HCT116 (cell line): ENCODE measurements around the gene GMDS.

Source experiments
- POLR2AphosphoS5 ChIP-seq: IDR thresholded peaks from 2 replicates; pipeline ENCODE4 v1.6.1; 2011; ENCODE audit warnings: mild to moderate bottlenecking, low read depth, low read length, moderate library complexity
- ZBTB33 ChIP-seq: IDR thresholded peaks from 2 replicates; pipeline ENCODE4 v1.6.1; 2011; ENCODE audit warnings: mild to moderate bottlenecking, low read length, moderate library complexity; ENCODE audit not compliant: insufficient replicate concordance; ENCODE audit errors: extremely low read depth
- TF ChIP-seq, protein P1 (sequence below), 3 experiments: fragments of 200-600 bp in 1 of 3; sonication (generic) in 1 of 3; IDR thresholded peaks in 2 of 3; conservative IDR thresholded peaks in 1 of 3; 2 replicates each; pipeline ENCODE4 v1.5.1; 2012 to 2017; ENCODE audit warnings: low read depth in 2 of 3, low read length in 2 of 3, antibody characterized with exemption in 1 of 3, borderline replicate concordance in 1 of 3, control low read depth in 1 of 3, mild to moderate bottlenecking in 1 of 3, mixed read lengths in 1 of 3, mixed run types in 1 of 3, moderate library complexity in 1 of 3; ENCODE audit not compliant: insufficient read depth in 1 of 3

- TF ChIP-seq, protein P1, sequence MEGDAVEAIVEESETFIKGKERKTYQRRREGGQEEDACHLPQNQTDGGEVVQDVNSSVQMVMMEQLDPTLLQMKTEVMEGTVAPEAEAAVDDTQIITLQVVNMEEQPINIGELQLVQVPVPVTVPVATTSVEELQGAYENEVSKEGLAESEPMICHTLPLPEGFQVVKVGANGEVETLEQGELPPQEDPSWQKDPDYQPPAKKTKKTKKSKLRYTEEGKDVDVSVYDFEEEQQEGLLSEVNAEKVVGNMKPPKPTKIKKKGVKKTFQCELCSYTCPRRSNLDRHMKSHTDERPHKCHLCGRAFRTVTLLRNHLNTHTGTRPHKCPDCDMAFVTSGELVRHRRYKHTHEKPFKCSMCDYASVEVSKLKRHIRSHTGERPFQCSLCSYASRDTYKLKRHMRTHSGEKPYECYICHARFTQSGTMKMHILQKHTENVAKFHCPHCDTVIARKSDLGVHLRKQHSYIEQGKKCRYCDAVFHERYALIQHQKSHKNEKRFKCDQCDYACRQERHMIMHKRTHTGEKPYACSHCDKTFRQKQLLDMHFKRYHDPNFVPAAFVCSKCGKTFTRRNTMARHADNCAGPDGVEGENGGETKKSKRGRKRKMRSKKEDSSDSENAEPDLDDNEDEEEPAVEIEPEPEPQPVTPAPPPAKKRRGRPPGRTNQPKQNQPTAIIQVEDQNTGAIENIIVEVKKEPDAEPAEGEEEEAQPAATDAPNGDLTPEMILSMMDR (IDR thresholded peaks at IDR 0.05 in 2 of 3, conservative IDR thresholded peaks at IDR 0.05 in 1 of 3; ENCODE audit: borderline replicate concordance in 1 of 3, insufficient read depth in 1 of 3, low read depth in 2 of 3, low read length in 2 of 3) = no peak
- TF ChIP-seq POLR2AphosphoS5 = no peak
- TF ChIP-seq ZBTB33 = no peak
Observed at GRCh38 chr6:1651362-1651761, 594.0 kb downstream of the GMDS start.
